ENCODE data around the gene CAMK2B. TPM values are rescaled to one million over a fixed set of nuclear protein-coding genes. Genes with fewer than 3 reads are reported as not detected.

The CAMK2B gene
- total RNA-seq, 1 experiment from 2014 or later = 0.34 TPM

- DNase-seq (ENCODE audit: low read depth, low spot score) = no peak
Measured at GRCh38 chr7:44258865-44259546, 66.4 kb downstream of the CAMK2B start.

More at GRCh38 chr7:44258865-44259546, 66.4 kb downstream of the CAMK2B start:
- ChIA-PET CTCF (no interaction called here), POLR2A (no interaction called here), RAD21 (ENCODE audit: low non-redundant PET in 1 of 2, low total read pairs in 2 of 2, uncharacterized antibody in 2 of 2, unreplicated experiment in 2 of 2) (no interaction called here)
- intact Hi-C loops (cut with micrococcal nuclease) = no loop called here
- Histone ChIP-seq H3K4me2 (ENCODE audit: low read length) (no peak overlapping the region), H4K20me1 (ENCODE audit: insufficient read depth) (no peaks in the 10 kb centered on the region), H3K36me3 (ENCODE audit: control insufficient read depth in 1 of 2, insufficient read depth in 2 of 2, low read length in 2 of 2) (no peaks in the 10 kb centered on the region), H3K9ac (ENCODE audit: low read length) (no peak overlapping the region), H3K27me3 (ENCODE audit: insufficient read depth, low read length) (no peaks in the 10 kb centered on the region), H3K9me3 (ENCODE audit: control insufficient read depth in 1 of 2, insufficient read depth in 1 of 2, low read depth in 1 of 2, low read length in 2 of 2) (no peaks in the 10 kb centered on the region), H3K9me2 (ENCODE audit: insufficient read depth) (no peaks in the 10 kb centered on the region), H3K27ac (ENCODE audit: low read depth, low read length) (no peak overlapping the region), H3K79me2 (ENCODE audit: insufficient read depth, low read length) (no peaks in the 10 kb centered on the region), H2AFZ (ENCODE audit: low read depth, low read length, poor library complexity, severe bottlenecking) (no peak overlapping the region), H3K4me1 (ENCODE audit: control insufficient read depth in 1 of 2, insufficient read depth in 2 of 2, low read length in 2 of 2) (peaks cover 4 to 17% of the 10 kb centered on the region in 2 experiments; a peak in 3 of 4 replicates), H3K4me3 (replicated peaks in 1 of 2; ENCODE audit: low read depth in 1 of 2, low read length in 2 of 2) (no peak overlapping the region)
- BruUV-seq (replicated peaks) = no TSS peak
- no peak for ATAC-seq
- TF ChIP-seq REST (IDR thresholded peaks at IDR 0.05; ENCODE audit: low read depth) = no peak
- no peak for TF ChIP-seq POLR2AphosphoS5 (IDR thresholded peaks at IDR 0.05; ENCODE audit: low read depth, low read length)
- no peak for TF ChIP-seq TCF7L2 (IDR thresholded peaks at IDR 0.05; ENCODE audit: borderline replicate concordance, extremely low read depth, insufficient read depth, insufficient read length)
- no peak for TF ChIP-seq CTCF (IDR thresholded peaks at IDR 0.05 in 2 of 3, conservative IDR thresholded peaks at IDR 0.05 in 1 of 3; ENCODE audit: borderline replicate concordance in 1 of 3, insufficient read depth in 1 of 3, low read depth in 2 of 3, low read length in 2 of 3)
- no peak for TF ChIP-seq RAD21 (IDR thresholded peaks at IDR 0.05; ENCODE audit: low read depth)
- no peak for TF ChIP-seq ZNF274 (IDR thresholded peaks at IDR 0.05; ENCODE audit: low read depth, low read length)
- no peak for TF ChIP-seq FOSL1 (IDR thresholded peaks at IDR 0.05; ENCODE audit: low read depth)
